Mesendoderm (in vitro differentiated cells): Measurements from ENCODE around the gene TTC23.

Experiments used
- DNase-seq: peaks from one replicate; pipeline ENCODE4 v3.0.0; 2013
- H2AK5ac ChIP-seq: 2 replicates; pipeline ENCODE4 v1.6.1; 2013; ENCODE audit warnings: low read length, inconsistent platforms
- H2BK120ac ChIP-seq: 2 replicates; pipeline ENCODE4 v1.6.1; 2013; ENCODE audit warnings: low read depth, mild to moderate bottlenecking, low read length, moderate library complexity, mixed read lengths
- H2BK15ac ChIP-seq: replicated peaks from 2 replicates; pipeline ENCODE4 v1.6.1; 2013; ENCODE audit warnings: low read depth, mild to moderate bottlenecking, moderate library complexity
- H2BK5ac ChIP-seq: 2 replicates; pipeline ENCODE4 v1.6.1; 2013; ENCODE audit warnings: low read length, inconsistent platforms
- H3K18ac ChIP-seq: 2 replicates; pipeline ENCODE4 v1.6.1; 2013; ENCODE audit warnings: mild to moderate bottlenecking, low read length, mixed read lengths
- H3K23ac ChIP-seq: one replicate; pipeline ENCODE4 v1.6.1; 2013; ENCODE audit warnings: low read length
- H3K27ac ChIP-seq: 2 replicates; pipeline ENCODE4 v1.5.1; 2013; ENCODE audit warnings: low read depth, mild to moderate bottlenecking, inconsistent platforms, low read length, moderate library complexity
- H3K27me3 ChIP-seq: 2 replicates; pipeline ENCODE4 v1.6.1; 2013; ENCODE audit warnings: low read length, control low read depth, mild to moderate bottlenecking, inconsistent platforms; ENCODE audit not compliant: insufficient read depth, poor library complexity
- H3K36me3 ChIP-seq: 2 replicates; pipeline ENCODE4 v1.6.1; 2013; ENCODE audit warnings: low read length, inconsistent platforms; ENCODE audit not compliant: control insufficient read depth, insufficient read depth
- H3K4ac ChIP-seq: one replicate; pipeline ENCODE4 v1.6.1; 2013; ENCODE audit warnings: low read depth, mild to moderate bottlenecking, low read length, moderate library complexity
- H3K4me1 ChIP-seq: 2 replicates; pipeline ENCODE4 v1.6.1; 2013; ENCODE audit warnings: low read depth, low read length, inconsistent platforms; ENCODE audit not compliant: control insufficient read depth
- H3K4me2 ChIP-seq: 2 replicates; pipeline ENCODE4 v1.6.1; 2013; ENCODE audit warnings: low read length
- H3K4me3 ChIP-seq: 2 replicates; pipeline ENCODE4 v1.5.1; 2013; ENCODE audit warnings: mild to moderate bottlenecking, low read length
- H3K56ac ChIP-seq: one replicate; pipeline ENCODE4 v1.6.1; 2013; ENCODE audit warnings: low read length
- H3K79me1 ChIP-seq: 2 replicates; pipeline ENCODE4 v1.6.1; 2013; ENCODE audit warnings: low read length, inconsistent platforms
- H3K79me2 ChIP-seq: 2 replicates; pipeline ENCODE4 v1.6.1; 2013; ENCODE audit warnings: mild to moderate bottlenecking, low read length; ENCODE audit not compliant: control insufficient read depth, insufficient read depth
- H3K9ac ChIP-seq: 2 replicates; pipeline ENCODE4 v1.6.1; 2013; ENCODE audit warnings: low read length, inconsistent platforms
- H4K5ac ChIP-seq: one replicate; pipeline ENCODE4 v1.6.1; 2013; ENCODE audit warnings: low read length
- H4K8ac ChIP-seq: one replicate; pipeline ENCODE4 v1.6.1; 2013; ENCODE audit warnings: low read depth, mild to moderate bottlenecking, control low read depth, low read length, moderate library complexity
- whole genome bisulfite sequencing: extraction: QIAGEN DNeasy Blood & Tissue Kit; methylation state at CpG from one replicate; pipeline ENCODE4 v1.1.7; 2013; ENCODE audit warnings: low lambda C conversion rate, missing lambda C conversion rate; ENCODE audit not compliant: insufficient coverage; ENCODE audit errors: extremely low coverage; 5-methylcytosine and 5-hydroxymethylcytosine counted together

TTC23 gene

GRCh38 chr15:99125061-99125891 is 124.1 kb downstream of the TTC23 start:
- H3K4ac ChIP-seq: no peak overlapping the region
- no peaks in the 10 kb centered on the region for H3K36me3 ChIP-seq
- H3K56ac ChIP-seq: peak overlapping the region; percentile 11
- H3K23ac ChIP-seq: peak overlapping the region; percentile 55
- H3K4me3 ChIP-seq: no peak overlapping the region
- H4K8ac ChIP-seq: no peak overlapping the region
- DNase-seq: no peak
- no peak overlapping the region for H2BK15ac ChIP-seq
- no peak overlapping the region for H3K4me2 ChIP-seq
- peak overlapping the region; percentile 37 for H2BK5ac ChIP-seq
- H3K4me1 ChIP-seq: peaks cover 8% of the 10 kb centered on the region
- H3K79me2 ChIP-seq: no peaks in the 10 kb centered on the region
- no peak overlapping the region for H3K18ac ChIP-seq
- no peak overlapping the region for H3K9ac ChIP-seq
- no peak overlapping the region for H2AK5ac ChIP-seq
- no peak overlapping the region for H2BK120ac ChIP-seq
- WGBS: no CpG with 5 or more reads among the region's 29 CpGs
- H3K79me1 ChIP-seq: no peaks in the 10 kb centered on the region
- H4K5ac ChIP-seq: no peak overlapping the region
- no peak overlapping the region for H3K27ac ChIP-seq
- H3K27me3 ChIP-seq: no peaks in the 10 kb centered on the region

- Histone ChIP-seq H2BK15ac (no peak overlapping the region), H3K18ac (no peak overlapping the region), H3K4me1 (peaks cover 8% of the 10 kb centered on the region), H3K56ac (peak overlapping the region; percentile 51), H2BK5ac (peak overlapping the region; percentile 8), H3K4me2 (no peak overlapping the region), H4K5ac (no peak overlapping the region), H2BK120ac (peak overlapping the region; percentile 7), H3K36me3 (no peaks in the 10 kb centered on the region), H3K9ac (no peak overlapping the region), H3K27ac (peak overlapping the region; percentile 96), H3K23ac (no peak overlapping the region), H2AK5ac (peak overlapping the region; percentile 2), H3K27me3 (no peaks in the 10 kb centered on the region), H3K79me2 (no peaks in the 10 kb centered on the region), H3K4ac (peak overlapping the region; percentile 0), H3K4me3 (no peak overlapping the region), H4K8ac (no peak overlapping the region), H3K79me1 (no peaks in the 10 kb centered on the region)
- no peak for DNase-seq
- WGBS: no CpG with 5 or more reads among the region's 8 CpGs
Measured at GRCh38 chr15:99124641-99125040, 124.7 kb downstream of the TTC23 start.

GRCh38 chr15:99123713-99124451 is 125.5 kb downstream of the TTC23 start:
- Histone ChIP-seq H2AK5ac (no peak overlapping the region), H3K79me1 (no peaks in the 10 kb centered on the region), H2BK5ac (peak overlapping the region; percentile 77), H4K5ac (no peak overlapping the region), H3K56ac (peak overlapping the region; percentile 27), H3K9ac (no peak overlapping the region), H3K18ac (peak overlapping the region; percentile 47), H2BK15ac (no peak overlapping the region), H3K27ac (peak overlapping the region; percentile 96), H3K4me1 (peaks cover 8% of the 10 kb centered on the region), H3K4me3 (no peak overlapping the region), H3K27me3 (no peaks in the 10 kb centered on the region), H3K4me2 (no peak overlapping the region), H3K79me2 (no peaks in the 10 kb centered on the region), H3K23ac (no peak overlapping the region), H3K4ac (peak overlapping the region; percentile 17), H3K36me3 (no peaks in the 10 kb centered on the region), H2BK120ac (peak overlapping the region; percentile 50), H4K8ac (no peak overlapping the region)
- WGBS: no CpG with 5 or more reads among the region's 20 CpGs
- DNase-seq: peak; percentile 98

- no peak for DNase-seq
- Histone ChIP-seq H2BK5ac (peak overlapping the region; percentile 77), H3K4me3 (no peak overlapping the region), H3K23ac (no peak overlapping the region), H3K56ac (peak overlapping the region; percentile 79), H3K4ac (peak overlapping the region; percentile 17), H3K27ac (peak overlapping the region; percentile 96), H3K36me3 (no peaks in the 10 kb centered on the region), H3K4me2 (no peak overlapping the region), H3K9ac (peak overlapping the region; percentile 8), H3K79me2 (no peaks in the 10 kb centered on the region), H2BK120ac (peak overlapping the region; percentile 50), H4K5ac (no peak overlapping the region), H3K27me3 (no peaks in the 10 kb centered on the region), H2AK5ac (peak overlapping the region; percentile 32), H3K4me1 (peaks cover 8% of the 10 kb centered on the region), H4K8ac (no peak overlapping the region), H3K79me1 (no peaks in the 10 kb centered on the region), H3K18ac (peak overlapping the region; percentile 47), H2BK15ac (no peak overlapping the region)
- WGBS: no CpG with 5 or more reads among the region's 22 CpGs
Measured at GRCh38 chr15:99122831-99123712, 126.3 kb downstream of the TTC23 start.

- H3K4me2 ChIP-seq: no peak overlapping the region
- H3K4ac ChIP-seq: no peak overlapping the region
- no peak overlapping the region for H4K5ac ChIP-seq
- H3K9ac ChIP-seq: no peak overlapping the region
- no peak overlapping the region for H2BK15ac ChIP-seq
- H3K18ac ChIP-seq: no peak overlapping the region
- H3K56ac ChIP-seq: no peak overlapping the region
- no peaks in the 10 kb centered on the region for H3K36me3 ChIP-seq
- H3K4me1 ChIP-seq: peaks cover 8% of the 10 kb centered on the region
- WGBS: no CpG with 5 or more reads among the region's 8 CpGs
- H3K4me3 ChIP-seq: no peak overlapping the region
- H3K23ac ChIP-seq: no peak overlapping the region
- no peak overlapping the region for H4K8ac ChIP-seq
- H3K79me1 ChIP-seq: no peaks in the 10 kb centered on the region
- H3K27ac ChIP-seq: no peak overlapping the region
- no peak for DNase-seq
- H3K79me2 ChIP-seq: no peaks in the 10 kb centered on the region
- H2AK5ac ChIP-seq: no peak overlapping the region
- H2BK5ac ChIP-seq: no peak overlapping the region
- no peak overlapping the region for H2BK120ac ChIP-seq
- H3K27me3 ChIP-seq: no peaks in the 10 kb centered on the region
Measured at GRCh38 chr15:99121691-99122410, 127.5 kb downstream of the TTC23 start.
